GM13977 (cell line): ENCODE data around the gene CNBD2.

ENCODE experiments used
- DNase-seq: peaks from one replicate; pipeline ENCODE4 v3.0.0; 2012; ENCODE audit warnings: low spot score
- CTCF ChIP-seq: IDR thresholded peaks from 2 replicates; pipeline ENCODE4 v1.5.1; 2012; ENCODE audit warnings: mild to moderate bottlenecking, control low read depth; ENCODE audit not compliant: insufficient read depth; ENCODE audit errors: extremely low read depth, missing control alignments
- in situ Hi-C: fragments of 300-500 bp; cut with MboI; formaldehyde crosslinking; loops from one replicate; pipeline ENCODE4 v1.12.0; 2022; ENCODE audit warnings: low sequenced_read_pairs, low pct_unique_long_range_greater_than_20kb, mixed read lengths, inconsistent platforms; ENCODE audit not compliant: unreplicated experiment

The CNBD2 gene

GRCh38 chr20:35971981-35972380 lies 3.6 kb downstream of the CNBD2 start:
- DNase-seq, result no peak
- in situ Hi-C loops, result no loop called here
- no peak for TF ChIP-seq CTCF

- TF ChIP-seq CTCF, result no peak
- no peak for DNase-seq
- in situ Hi-C loops, result no loop called here
These were observed 4.1 kb downstream of the CNBD2 start for GRCh38 chr20:35972462-35972861.

- DNase-seq, result no peak
- in situ Hi-C loops, result no loop called here
- no peak for TF ChIP-seq CTCF
These were observed 5.9 kb downstream of the CNBD2 start for GRCh38 chr20:35974256-35974655.

GRCh38 chr20:35975576-35976373 lies 7.4 kb downstream of the CNBD2 start:
- TF ChIP-seq CTCF, result no peak
- no peak for DNase-seq
- in situ Hi-C loops, result no loop called here

GRCh38 chr20:35978041-35978513 lies 9.7 kb downstream of the CNBD2 start:
- in situ Hi-C loops, result no loop called here
- TF ChIP-seq CTCF, result no peak
- DNase-seq, result no peak

GRCh38 chr20:35979544-35979943 lies 11.2 kb downstream of the CNBD2 start:
- in situ Hi-C loops, result no loop called here
- DNase-seq, result no peak

More at GRCh38 chr20:35979544-35979943, 11.2 kb downstream of the CNBD2 start:
- no peak for TF ChIP-seq CTCF
